Thyroid gland (tissue), 4 donors: ENCODE results near the gene KLF13.

Source experiments
- POLR2A ChIP-seq, 2 donors: fragments of 450-650 bp; IDR thresholded peaks; one replicate each; pipeline ENCODE4 v1.6.1; 2017; ENCODE audit warnings: antibody characterized with exemption in 2 of 2, mild to moderate bottlenecking in 2 of 2, moderate library complexity in 1 of 2
- TF ChIP-seq, protein P1 (sequence below), 6 experiments: fragments of 200-600 bp in 3 of 6; fragments of 450-650 bp in 3 of 6; sonication (generic) in 3 of 6; IDR thresholded peaks; one replicate each; pipeline ENCODE4 v1.5.1; 2016 to 2019; ENCODE audit warnings: antibody characterized with exemption in 6 of 6, mild to moderate bottlenecking in 2 of 6, inconsistent platforms in 1 of 6, moderate library complexity in 1 of 6

DNA sequence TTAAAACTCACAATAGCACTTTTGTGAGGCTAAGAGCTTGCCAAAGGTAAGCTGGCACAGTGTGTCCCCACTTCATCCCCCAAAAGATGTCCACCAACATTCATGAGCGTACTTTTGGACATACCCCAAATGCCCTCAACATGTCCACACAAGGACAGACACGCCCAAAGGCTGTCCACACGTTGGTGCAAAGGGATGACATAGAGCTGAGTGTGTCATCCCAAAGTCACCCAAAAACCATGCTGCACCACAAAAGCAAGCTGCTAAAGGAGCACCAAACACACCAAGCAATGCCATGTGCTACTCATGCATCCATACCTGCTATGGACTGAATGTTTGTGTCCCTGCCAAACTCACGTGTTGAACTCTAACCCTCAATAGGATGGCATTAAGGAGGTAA, 57.9 kb downstream of the KLF13 start:
- TF ChIP-seq POLR2A (IDR thresholded peaks at IDR 0.05), result no peak
- TF ChIP-seq, protein P1, sequence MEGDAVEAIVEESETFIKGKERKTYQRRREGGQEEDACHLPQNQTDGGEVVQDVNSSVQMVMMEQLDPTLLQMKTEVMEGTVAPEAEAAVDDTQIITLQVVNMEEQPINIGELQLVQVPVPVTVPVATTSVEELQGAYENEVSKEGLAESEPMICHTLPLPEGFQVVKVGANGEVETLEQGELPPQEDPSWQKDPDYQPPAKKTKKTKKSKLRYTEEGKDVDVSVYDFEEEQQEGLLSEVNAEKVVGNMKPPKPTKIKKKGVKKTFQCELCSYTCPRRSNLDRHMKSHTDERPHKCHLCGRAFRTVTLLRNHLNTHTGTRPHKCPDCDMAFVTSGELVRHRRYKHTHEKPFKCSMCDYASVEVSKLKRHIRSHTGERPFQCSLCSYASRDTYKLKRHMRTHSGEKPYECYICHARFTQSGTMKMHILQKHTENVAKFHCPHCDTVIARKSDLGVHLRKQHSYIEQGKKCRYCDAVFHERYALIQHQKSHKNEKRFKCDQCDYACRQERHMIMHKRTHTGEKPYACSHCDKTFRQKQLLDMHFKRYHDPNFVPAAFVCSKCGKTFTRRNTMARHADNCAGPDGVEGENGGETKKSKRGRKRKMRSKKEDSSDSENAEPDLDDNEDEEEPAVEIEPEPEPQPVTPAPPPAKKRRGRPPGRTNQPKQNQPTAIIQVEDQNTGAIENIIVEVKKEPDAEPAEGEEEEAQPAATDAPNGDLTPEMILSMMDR (IDR thresholded peaks at IDR 0.05), result no peak
